Measurements from ENCODE around the gene KAT8. TPM values are rescaled to one million over a fixed set of nuclear protein-coding genes. Genes with fewer than 3 reads are reported as not detected.

The KAT8 gene
- total RNA-seq, 2 experiments from 2014 or later, result 86.9 to 95.3 TPM

- DNase-seq (ENCODE audit: low spot score), result no peak
- no peaks in the 10 kb centered on the region for H4K20me1 ChIP-seq (ENCODE audit: insufficient read depth, low read length)
- intact Hi-C loops (cut with micrococcal nuclease; ENCODE audit: unreplicated experiment), result no loop called here
- BruUV-seq (replicated peaks), result no TSS peak
- POLR2A ChIA-PET, result interaction anchor here (0.5 kb wide), 1 partner anchor 178 kb away, joined by 4 read pairs; no protein-coding TSS in a partner anchor
- no peak overlapping the region for H3K27ac ChIP-seq (ENCODE audit: low read depth, low read length, poor library complexity, severe bottlenecking)
- H3K4me3 ChIP-seq (ENCODE audit: low read depth, low read length, poor library complexity, severe bottlenecking), result no peak overlapping the region
- peaks cover 23% of the 10 kb centered on the region for H3K79me2 ChIP-seq (ENCODE audit: insufficient read depth, low read depth, low read length)
- H3K4me2 ChIP-seq (ENCODE audit: low read length), result no peak overlapping the region
- H3K9me3 ChIP-seq (ENCODE audit: low read length), result no peaks in the 10 kb centered on the region
- CTCF ChIA-PET (ENCODE audit: unreplicated experiment), result no interaction called here
- no peak overlapping the region for H2AFZ ChIP-seq (ENCODE audit: low read length)
- H3K4me1 ChIP-seq (ENCODE audit: insufficient read depth, low read length, poor library complexity, severe bottlenecking), result peaks cover 7% of the 10 kb centered on the region
- peaks cover 66% of the 10 kb centered on the region for H3K36me3 ChIP-seq (ENCODE audit: insufficient read depth, low read length)
- no peaks in the 10 kb centered on the region for H3K9me2 ChIP-seq (ENCODE audit: insufficient read depth, low read length)
- TF ChIP-seq EZH2phosphoT487 (IDR thresholded peaks at IDR 0.05; ENCODE audit: borderline replicate concordance, low read depth, low read length) (no peak), CTCF (conservative IDR thresholded peaks at IDR 0.05; ENCODE audit: low read length) (no peak)
These were observed 39.7 kb upstream of the KAT8 start for GRCh38 chr16:31077592-31078396.

- TF ChIP-seq CTCF (conservative IDR thresholded peaks at IDR 0.05; ENCODE audit: low read length) (no peak), EZH2phosphoT487 (IDR thresholded peaks at IDR 0.05; ENCODE audit: borderline replicate concordance, low read depth, low read length) (no peak)
- ChIA-PET CTCF (ENCODE audit: unreplicated experiment) (no interaction called here), POLR2A (no interaction called here)
- no peak overlapping the region for H3K4me2 ChIP-seq (ENCODE audit: low read length)
- no TSS peak for BruUV-seq (replicated peaks)
- peaks cover 7% of the 10 kb centered on the region for H3K4me1 ChIP-seq (ENCODE audit: insufficient read depth, low read length, poor library complexity, severe bottlenecking)
- intact Hi-C loops (cut with micrococcal nuclease; ENCODE audit: unreplicated experiment), result no loop called here
- no peak overlapping the region for H3K27ac ChIP-seq (ENCODE audit: low read depth, low read length, poor library complexity, severe bottlenecking)
- H3K9me2 ChIP-seq (ENCODE audit: insufficient read depth, low read length), result no peaks in the 10 kb centered on the region
- H4K20me1 ChIP-seq (ENCODE audit: insufficient read depth, low read length), result no peaks in the 10 kb centered on the region
- H3K36me3 ChIP-seq (ENCODE audit: insufficient read depth, low read length), result peaks cover 73% of the 10 kb centered on the region
- H3K4me3 ChIP-seq (ENCODE audit: low read depth, low read length, poor library complexity, severe bottlenecking), result no peak overlapping the region
- H2AFZ ChIP-seq (ENCODE audit: low read length), result no peak overlapping the region
- peaks cover 20% of the 10 kb centered on the region for H3K79me2 ChIP-seq (ENCODE audit: insufficient read depth, low read depth, low read length)
- no peaks in the 10 kb centered on the region for H3K9me3 ChIP-seq (ENCODE audit: low read length)
- DNase-seq (ENCODE audit: low spot score), result no peak
These were observed 38.7 kb upstream of the KAT8 start for GRCh38 chr16:31078597-31079341.
